ENCODE results near the gene BMP7.
"Not testable (repeated sequence)": the region's sequence is repeated elsewhere in the genome, so short reads cannot be mapped to it uniquely, and the experiment has no call there.

BMP7 gene

GRCh38 chr20:57166568-57167291 is 99.7 kb downstream of the BMP7 start:
- DNase-seq (ENCODE audit: low read depth), result no peak

GRCh38 chr20:57165427-57166004 is 100.9 kb downstream of the BMP7 start:
- no peak for DNase-seq (ENCODE audit: low read depth)

- DNase-seq (ENCODE audit: low read depth), result no peak
Observed at GRCh38 chr20:57164872-57165271, 101.6 kb downstream of the BMP7 start.

GRCh38 chr20:57163041-57163440 is 103.4 kb downstream of the BMP7 start:
- no peak for DNase-seq (ENCODE audit: low read depth)

- no peak for DNase-seq (ENCODE audit: low read depth)
Observed at GRCh38 chr20:57162362-57162652, 104.1 kb downstream of the BMP7 start.

GRCh38 chr20:57161478-57162361 is 104.7 kb downstream of the BMP7 start:
- no peak for DNase-seq (ENCODE audit: low read depth)

GRCh38 chr20:57160985-57161384 is 105.5 kb downstream of the BMP7 start:
- DNase-seq (ENCODE audit: low read depth), result no peak

- no peak for DNase-seq (ENCODE audit: low read depth)
Observed at GRCh38 chr20:57159945-57160610, 106.4 kb downstream of the BMP7 start.

GRCh38 chr20:57159193-57159851 is 107.1 kb downstream of the BMP7 start:
- DNase-seq (ENCODE audit: low read depth), result no peak

GRCh38 chr20:57158474-57158873 is 108.0 kb downstream of the BMP7 start:
- DNase-seq (ENCODE audit: low read depth), result no peak

- DNase-seq (ENCODE audit: low read depth), result not testable (repeated sequence)
Observed at GRCh38 chr20:57157787-57158186, 108.7 kb downstream of the BMP7 start.

GRCh38 chr20:57157106-57157691 is 109.2 kb downstream of the BMP7 start:
- DNase-seq (ENCODE audit: low read depth), result no peak

GRCh38 chr20:57156011-57156729 is 110.3 kb downstream of the BMP7 start:
- no peak for DNase-seq (ENCODE audit: low read depth)

GRCh38 chr20:57155415-57155814 is 111.0 kb downstream of the BMP7 start:
- no peak for DNase-seq (ENCODE audit: low read depth)

GRCh38 chr20:57153238-57153905 is 113.1 kb downstream of the BMP7 start:
- DNase-seq (ENCODE audit: low read depth), result no peak

- DNase-seq (ENCODE audit: low read depth), result no peak
Observed at GRCh38 chr20:57152557-57152956, 113.9 kb downstream of the BMP7 start.

GRCh38 chr20:57150559-57150958 is 115.9 kb downstream of the BMP7 start:
- no peak for DNase-seq (ENCODE audit: low read depth)

GRCh38 chr20:57148263-57148662 is 118.2 kb downstream of the BMP7 start:
- no peak for DNase-seq (ENCODE audit: low read depth)

- DNase-seq (ENCODE audit: low read depth), result no peak
Observed at GRCh38 chr20:57147185-57147584, 119.3 kb downstream of the BMP7 start.

GRCh38 chr20:57146155-57146554 is 120.3 kb downstream of the BMP7 start:
- no peak for DNase-seq (ENCODE audit: low read depth)

Measured in stimulated activated CD8-positive, alpha-beta memory T cell treated with anti-CD3 and anti-CD28 coated beads, Interleukin-12 subunit alpha, Interleukin-12 subunit beta, amount 100 ng/mL, for 1 hour (primary cell).